OCI-M2 (cell line): Measurements from ENCODE around the gene DCDC2B.
"Not testable (repeated sequence)": the region's sequence is repeated elsewhere in the genome, so short reads cannot be mapped to it uniquely, and the experiment has no call there.

Experiments used
- DNase-seq: peaks from one replicate; lab custom pipeline; 2025; ENCODE audit not compliant: unreplicated experiment; lab: John Stamatoyannopoulos, UW

DCDC2B gene

GRCh38 chr1:32255072-32256071 is 46.5 kb downstream of the DCDC2B start:
- no peak for DNase-seq

GRCh38 chr1:32256473-32257226 is 47.8 kb downstream of the DCDC2B start:
- DNase-seq = no peak

GRCh38 chr1:32257227-32257508 is 48.3 kb downstream of the DCDC2B start:
- DNase-seq = no peak

- DNase-seq = not testable (repeated sequence)
Measured at GRCh38 chr1:32263236-32263593, 54.3 kb downstream of the DCDC2B start.

- DNase-seq = no peak
Measured at GRCh38 chr1:32263744-32264143, 54.9 kb downstream of the DCDC2B start.
